ENCODE results near the gene BCL2L14. TPM values are rescaled to one million over a fixed set of nuclear protein-coding genes. Genes with fewer than 3 reads are reported as not detected.

Gene BCL2L14, protein sequence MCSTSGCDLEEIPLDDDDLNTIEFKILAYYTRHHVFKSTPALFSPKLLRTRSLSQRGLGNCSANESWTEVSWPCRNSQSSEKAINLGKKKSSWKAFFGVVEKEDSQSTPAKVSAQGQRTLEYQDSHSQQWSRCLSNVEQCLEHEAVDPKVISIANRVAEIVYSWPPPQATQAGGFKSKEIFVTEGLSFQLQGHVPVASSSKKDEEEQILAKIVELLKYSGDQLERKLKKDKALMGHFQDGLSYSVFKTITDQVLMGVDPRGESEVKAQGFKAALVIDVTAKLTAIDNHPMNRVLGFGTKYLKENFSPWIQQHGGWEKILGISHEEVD
- total RNA-seq: not detected

DNA sequence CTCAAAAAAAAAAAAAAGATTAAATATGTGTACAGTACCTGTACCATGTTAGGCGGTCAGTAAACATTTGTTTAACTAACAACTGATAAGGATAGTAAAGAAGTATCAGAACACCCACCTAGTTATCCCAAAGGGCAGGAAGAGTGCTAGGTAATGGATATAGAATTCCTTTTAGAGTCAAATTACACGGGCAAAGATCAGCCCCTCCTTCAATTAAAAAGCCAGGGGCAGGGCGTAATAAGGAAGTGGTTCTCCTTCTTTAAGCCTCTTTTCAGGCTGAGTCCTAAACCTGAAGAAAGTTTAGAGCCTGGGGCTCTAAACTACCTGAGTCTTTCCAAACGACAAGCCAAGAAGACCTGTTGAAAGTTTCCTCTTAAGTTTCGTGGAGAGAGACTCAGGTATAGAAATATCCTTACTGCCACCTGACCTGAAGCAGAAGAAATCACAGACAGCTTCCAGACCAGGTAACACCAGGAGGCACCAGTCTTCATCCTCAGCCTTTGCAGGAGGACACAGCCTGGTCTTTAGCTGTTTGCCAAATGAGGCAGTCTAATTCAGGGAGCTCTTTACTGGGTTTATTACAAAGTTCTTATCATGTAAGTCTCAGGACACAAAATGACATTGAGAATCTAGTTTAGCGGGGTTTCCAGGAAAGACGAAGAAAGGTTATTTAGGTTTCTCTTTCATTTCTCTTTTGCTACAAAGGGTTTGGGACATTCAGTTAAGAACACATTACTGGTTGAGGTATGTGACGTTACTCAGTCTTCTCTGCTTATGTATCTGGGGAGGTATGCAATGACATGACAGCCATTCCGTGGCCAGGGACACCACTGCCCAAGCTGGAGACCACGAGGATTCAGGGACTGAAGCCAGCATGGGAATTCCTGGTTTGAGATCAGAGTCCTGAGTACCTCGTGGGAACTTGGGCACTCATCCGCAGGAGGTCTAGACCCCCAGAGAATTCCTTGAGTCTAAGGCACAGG, at the start of gene BCL2L14:
BCL2L14 (plus strand) TSS at position 266 of the 983 bp plus-strand sequence. CDS start 8,367 bp downstream, outside the sequence.
- no peak for DNase-seq (ENCODE audit: low spot score)
- peak; percentile 66 for ATAC-seq

DNA sequence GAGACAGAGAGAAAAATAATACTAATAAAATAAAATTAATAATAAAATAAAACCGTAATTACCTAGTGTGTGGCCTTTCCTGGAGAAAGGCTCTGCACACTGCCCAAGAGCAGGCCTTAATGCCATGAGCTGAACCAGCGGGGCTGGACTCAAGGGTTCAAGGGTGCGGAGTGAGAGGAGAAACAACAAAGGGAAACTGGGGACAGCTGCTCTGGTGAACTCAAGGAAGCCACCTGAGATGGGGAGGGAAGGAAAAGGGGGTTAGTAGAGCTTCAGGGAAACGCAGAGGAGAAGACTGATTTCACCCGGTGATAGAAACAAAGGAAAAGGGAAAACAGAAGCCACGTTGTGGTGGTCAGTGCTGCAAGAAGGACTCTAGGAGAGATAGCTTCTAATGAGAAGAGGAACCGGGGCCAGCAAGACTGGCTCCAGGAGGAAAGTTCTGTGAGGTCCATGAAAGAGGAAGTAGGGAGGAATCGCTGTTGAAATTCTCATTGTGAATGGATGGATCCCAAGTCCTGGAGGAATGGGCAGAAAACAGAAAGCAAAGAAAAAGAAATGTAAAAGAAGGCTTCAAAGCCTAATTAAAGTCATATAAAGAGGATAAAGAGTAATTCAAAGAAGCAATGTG, 48.3 kb upstream of the BCL2L14 start:
- DNase-seq (ENCODE audit: low spot score) (no peak), ATAC-seq (no peak)

DNA sequence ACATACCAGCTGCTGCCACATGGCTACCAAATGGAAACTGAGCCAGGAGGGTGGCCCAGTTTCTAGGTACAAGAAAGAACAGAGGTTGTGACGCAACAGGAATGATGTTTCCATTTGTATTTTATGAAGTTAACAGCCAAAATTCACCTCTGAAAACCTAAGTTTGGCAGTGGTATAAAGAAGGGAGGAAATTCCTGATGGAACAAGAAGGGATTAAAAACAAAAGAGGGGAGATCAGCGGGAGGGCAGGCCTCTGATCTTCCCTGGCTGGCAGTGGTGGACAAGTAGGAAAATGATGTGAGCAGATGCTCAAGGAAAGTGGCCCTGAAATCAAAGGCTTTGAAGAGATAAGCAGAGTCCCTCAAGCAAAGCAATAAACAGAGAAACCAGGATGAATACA, 47.3 kb upstream of the BCL2L14 start:
- DNase-seq (ENCODE audit: low spot score) (no peak), ATAC-seq (no peak)

DNA sequence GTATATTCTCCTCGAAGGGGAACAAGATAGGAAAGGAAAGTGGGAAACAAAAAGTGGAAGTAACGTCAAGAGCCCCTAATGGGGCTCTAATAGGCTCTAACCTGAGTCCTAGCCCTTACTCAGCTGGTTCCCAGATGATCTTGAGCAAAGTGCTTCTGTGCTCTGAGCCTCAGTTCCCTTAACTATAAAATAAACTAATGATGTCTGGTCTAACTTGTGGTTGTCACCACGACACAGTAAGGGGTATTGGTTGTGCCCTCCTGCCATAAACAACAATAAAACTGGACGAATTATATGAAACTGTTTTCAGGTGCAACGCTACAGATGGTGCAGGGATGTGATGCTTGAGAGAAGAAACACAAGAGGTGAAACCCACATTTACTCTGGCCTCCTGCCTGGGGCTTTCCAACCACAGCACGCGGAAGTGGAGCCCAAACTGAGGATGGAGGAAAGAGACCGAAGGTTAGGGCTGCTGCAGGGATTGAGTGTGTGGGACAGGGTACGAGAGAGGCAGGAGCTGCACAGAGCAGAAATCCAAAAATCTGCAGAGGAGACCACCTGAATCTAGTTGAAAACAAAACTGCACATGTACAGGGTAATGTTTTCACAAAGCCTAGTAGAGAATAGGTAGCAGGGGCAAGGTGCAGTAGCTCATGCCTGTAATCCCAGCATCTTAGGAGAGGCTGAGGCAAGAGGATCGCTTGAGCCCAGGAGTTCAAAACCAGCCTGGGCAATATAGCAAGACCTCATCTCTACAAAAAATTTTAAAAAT, 45.6 kb upstream of the BCL2L14 start:
- ATAC-seq (no peak), DNase-seq (ENCODE audit: low spot score) (no peak)

DNA sequence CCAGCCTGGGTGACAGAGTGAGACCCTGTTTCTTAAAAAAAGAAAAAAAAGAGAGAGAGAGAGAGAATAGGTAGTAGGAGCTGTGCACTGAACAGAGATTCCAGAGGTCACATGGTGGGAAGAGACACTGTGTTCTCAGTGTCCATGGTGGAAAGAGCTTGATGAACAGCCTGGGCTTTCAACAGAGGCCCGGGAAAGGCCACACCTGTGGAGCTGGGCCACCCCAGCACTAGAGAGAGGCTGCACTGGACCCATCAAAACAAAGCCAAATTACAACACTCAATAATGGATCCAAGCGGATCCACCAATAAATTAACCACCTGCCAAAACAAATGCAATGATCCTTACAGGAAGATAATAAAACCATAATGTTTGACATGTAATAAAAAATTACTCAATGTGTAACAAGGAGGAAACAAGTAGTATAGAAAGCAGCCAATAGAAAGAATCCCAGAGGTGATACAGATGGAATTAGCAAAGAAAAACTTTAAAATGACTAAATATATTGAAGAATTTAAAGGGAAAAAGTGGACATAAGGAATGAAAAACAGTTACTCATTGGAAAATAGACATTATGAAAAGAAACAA, 44.8 kb upstream of the BCL2L14 start:
- ATAC-seq: no peak
- no peak for DNase-seq (ENCODE audit: low spot score)

DNA sequence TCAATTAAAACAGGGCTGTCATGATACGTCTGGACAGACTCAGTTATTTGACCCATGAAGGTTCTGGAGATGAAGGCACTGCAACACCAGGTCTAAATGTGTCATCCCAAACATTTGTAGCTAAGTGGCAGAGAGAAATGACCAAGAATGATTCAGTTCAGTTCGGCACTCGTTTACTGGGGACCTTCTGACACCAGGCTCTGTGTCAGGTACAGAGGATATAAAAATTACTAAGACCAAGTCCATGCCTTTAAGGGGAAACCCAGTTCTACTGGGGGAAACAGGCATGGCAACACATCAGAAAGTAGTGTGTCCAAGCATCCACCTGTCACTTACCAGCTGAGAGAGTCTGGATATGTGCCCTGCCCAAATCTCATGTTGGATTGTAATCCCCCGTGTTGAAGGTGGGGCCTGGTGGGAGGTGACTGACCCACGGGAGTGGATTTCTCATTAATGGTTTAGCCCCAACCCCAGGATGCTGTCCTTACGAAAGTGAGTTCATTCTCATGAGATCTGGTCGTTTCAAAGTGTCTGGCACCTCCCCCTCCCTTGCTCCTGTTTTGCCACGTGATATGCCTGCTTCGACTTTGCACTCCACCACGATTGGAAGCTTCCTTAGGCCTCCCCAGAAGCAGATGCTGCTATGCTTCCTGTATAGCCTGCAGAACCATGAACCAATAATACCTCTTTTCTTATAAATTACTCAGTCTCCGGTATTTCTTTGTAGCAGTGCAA, 41.9 kb upstream of the BCL2L14 start:
- DNase-seq (ENCODE audit: low spot score) (no peak), ATAC-seq (no peak)

DNA sequence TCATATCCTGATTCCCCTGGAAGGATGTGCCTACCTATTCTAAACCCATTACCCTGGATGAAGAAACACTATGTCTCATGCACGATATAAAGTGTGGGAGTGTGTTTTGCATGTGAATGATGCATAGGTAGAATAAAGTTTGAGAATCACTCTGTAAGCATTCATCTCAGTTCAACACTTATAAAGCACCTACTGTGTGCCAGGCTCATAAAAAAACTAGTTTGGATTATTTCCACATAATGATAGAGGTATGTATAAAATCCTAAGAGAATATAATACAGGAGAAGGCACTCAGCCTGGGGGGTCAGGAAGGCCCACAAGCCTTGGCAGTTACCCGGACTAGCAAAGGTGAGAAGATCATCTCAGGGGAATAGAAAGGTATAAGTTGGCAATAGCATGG, 41.1 kb upstream of the BCL2L14 start:
- DNase-seq (ENCODE audit: low spot score): no peak
- no peak for ATAC-seq

DNA sequence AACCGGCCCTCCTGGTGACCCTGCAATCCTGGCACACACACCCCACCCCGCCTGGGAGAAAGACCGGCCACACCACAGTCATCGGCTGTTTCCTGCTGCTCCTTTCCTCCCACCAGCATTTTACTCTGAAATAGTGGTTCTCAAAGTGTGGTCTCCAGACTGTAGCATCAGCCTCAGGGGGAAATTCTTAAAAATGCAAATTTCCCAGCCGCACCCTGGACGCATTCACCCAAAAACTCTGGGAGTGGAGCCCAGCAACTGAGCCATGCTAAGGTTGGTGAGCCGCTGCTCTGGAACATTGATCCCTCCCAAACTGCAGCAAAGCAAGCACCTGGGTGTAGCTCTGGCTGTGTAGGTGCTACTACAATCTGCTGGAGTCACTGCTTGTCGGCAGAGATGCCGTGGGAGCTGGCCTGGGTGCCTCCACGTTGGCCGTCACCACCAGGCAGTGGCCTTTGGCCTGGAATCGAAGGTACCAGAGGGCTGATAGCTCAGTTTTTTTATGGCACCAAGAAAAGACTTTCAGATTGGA, 38.4 kb upstream of the BCL2L14 start:
- DNase-seq (ENCODE audit: low spot score) (peak; percentile 56), ATAC-seq (peak; percentile 75)

DNA sequence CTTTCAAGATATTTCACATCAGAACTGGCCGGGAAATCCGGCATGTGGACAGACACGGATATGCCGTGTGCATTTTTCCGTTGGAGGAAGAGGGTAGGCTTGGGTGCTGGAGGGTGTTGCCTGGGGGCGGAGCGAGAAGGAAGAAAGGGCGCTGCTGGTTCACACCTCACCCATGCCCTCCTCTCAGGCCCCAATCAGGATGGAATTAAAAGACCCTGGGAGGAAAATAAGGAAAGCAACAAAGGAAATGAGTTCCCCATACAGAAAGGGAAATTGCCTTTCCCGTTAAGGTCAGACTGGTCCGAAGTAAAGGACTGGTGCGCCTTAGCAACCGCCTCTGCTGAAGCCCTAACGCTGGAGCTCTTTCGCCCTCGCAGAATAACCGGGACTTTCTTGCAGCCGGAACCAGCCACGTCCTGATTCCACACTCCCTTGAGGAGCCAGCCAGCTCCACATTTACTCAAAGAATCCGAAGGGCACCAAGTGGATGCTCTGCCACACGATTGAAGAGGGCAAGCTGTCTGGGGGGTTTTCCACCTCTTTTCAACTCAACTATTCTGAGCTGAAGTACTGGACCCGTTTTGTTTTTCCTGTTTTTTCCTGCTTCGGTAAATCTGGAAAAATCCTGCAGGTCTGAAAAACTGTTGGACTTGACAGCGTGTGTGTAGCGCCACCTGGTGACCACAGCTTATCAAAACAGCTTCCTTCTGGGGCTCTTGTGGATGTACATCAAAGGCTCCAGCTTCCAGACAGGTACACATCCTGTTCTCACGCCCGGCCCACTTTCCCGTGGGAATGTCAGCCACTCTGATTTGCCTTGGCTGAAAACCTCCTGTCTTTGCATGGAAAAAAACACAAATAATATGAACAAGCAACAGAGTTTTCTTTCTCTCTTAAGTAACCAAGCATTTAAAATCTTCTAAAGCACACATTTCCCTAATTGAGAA, 37.6 kb upstream of the BCL2L14 start:
- DNase-seq (ENCODE audit: low spot score) (peak; percentile 75), ATAC-seq (peak; percentile 93)

DNA sequence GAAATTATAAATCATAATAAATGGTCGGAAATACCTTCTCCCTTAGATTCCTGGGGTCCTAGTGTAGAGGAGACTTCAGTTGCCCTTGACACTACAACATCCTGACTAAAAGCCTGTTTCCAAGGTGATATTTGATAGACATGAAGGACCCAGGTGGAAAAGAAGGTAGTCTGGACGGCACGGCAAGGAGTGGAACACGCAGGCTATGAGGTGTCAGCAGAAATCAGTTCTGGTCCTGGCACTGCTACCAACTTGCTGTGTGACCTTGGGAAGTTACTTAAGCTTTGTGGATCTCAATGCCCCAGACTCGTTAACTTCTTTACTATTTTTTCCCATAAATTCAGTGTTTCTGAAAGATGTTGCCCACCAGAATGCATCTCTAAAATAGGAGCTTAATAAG, 36.9 kb upstream of the BCL2L14 start:
- DNase-seq (ENCODE audit: low spot score) (no peak), ATAC-seq (no peak)

DNA sequence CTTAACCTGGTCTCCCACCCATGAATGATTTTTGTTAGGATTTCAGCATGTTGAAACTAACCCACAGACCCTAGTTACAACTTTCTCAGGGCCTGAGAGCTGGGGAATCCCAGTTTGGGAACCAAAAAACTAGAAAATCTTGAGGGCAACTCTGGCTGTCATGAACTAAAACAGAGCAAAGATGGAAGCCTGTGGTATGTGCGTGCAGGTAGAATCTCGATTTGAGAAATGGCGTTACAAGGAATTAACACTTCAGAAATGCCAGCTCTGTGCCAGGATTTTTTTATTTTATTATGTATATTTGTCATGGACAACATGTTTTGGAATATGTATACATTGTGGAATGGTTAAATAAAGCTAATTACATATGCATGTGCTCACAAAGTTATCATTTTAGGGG, 36.4 kb upstream of the BCL2L14 start:
- DNase-seq (ENCODE audit: low spot score) (no peak), ATAC-seq (no peak)

DNA sequence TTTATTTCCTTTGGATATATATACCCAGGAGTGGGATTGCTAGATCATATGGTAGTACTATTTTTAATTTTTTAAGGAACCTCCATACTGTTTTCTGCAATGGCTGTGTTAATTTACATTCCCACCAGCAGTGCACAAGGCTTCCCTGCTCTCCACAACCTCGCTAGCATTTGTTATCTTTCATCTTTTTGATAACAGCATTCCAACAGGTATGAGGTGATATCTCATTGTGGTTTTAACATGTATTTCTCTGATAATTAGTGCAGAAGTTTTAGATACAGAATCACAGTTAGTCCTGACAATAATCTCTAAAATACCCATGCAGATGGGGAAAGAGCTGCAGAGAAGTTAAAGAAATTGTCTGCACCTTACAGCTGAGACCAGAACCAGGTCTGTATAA, 35.5 kb upstream of the BCL2L14 start:
- ATAC-seq (no peak), DNase-seq (ENCODE audit: low spot score) (no peak)

DNA sequence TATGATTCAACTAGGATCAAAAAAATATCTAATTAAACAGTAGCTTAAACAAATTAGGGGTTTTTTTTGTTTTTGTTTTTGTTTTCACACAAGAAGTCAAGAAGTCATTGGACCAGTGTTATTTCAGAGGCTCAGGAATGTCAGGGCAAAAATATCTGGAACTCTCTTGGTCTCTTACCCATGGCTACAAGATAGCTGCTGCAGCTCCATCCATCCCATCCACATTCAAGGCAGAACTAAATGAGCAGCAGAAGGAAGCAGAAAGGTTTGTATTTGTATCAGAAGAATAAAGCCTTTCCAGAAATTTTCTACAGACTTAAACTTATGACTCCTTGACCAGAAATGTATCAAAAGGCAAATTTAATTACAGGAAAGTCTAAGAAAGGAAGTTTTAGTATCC, 33.8 kb upstream of the BCL2L14 start:
- ATAC-seq (no peak), DNase-seq (ENCODE audit: low spot score) (no peak)

DNA sequence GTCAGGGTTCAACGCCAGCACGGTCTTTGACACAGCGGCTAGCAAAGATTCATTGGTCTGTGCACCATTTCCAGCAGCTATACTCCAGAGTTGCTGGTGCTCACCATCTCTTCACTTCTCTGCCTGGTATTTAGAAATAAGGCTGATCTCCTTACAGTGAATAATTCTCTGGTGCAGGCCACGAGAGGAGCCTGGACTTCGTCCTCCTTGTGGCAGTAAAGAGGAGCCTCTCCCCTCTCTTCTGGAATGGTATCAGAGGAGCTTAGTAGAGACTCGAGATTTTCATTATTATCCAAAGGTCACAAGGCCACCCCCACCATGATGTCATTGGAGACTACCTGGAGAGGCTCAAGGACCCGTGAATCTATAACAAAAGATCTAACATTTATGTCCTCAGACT, 30.8 kb upstream of the BCL2L14 start:
- DNase-seq (ENCODE audit: low spot score): no peak

DNA sequence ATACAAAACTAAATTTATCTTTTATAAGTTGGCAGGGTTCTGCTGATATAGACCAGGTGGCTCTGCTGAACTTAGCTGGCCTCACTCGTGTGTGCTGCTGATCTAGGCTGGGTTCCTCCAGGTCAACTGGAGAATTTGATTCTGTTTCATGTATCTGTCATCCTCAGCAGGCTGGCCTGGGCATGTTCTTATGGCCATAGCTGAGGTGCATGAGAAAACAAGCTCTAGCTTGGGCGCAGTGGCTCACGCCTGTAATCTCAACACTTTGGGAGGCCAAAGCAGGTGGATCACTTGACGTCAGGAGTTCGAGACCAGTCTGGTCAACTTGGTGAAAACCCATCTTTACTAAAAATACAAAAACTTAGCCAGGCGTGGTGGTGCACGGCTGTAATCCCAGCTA, 24.3 kb upstream of the BCL2L14 start:
- DNase-seq (ENCODE audit: low spot score) (no peak), ATAC-seq (no peak)

More for the DNA sequence above, 30.8 kb upstream of the BCL2L14 start:
- no peak for ATAC-seq

DNA sequence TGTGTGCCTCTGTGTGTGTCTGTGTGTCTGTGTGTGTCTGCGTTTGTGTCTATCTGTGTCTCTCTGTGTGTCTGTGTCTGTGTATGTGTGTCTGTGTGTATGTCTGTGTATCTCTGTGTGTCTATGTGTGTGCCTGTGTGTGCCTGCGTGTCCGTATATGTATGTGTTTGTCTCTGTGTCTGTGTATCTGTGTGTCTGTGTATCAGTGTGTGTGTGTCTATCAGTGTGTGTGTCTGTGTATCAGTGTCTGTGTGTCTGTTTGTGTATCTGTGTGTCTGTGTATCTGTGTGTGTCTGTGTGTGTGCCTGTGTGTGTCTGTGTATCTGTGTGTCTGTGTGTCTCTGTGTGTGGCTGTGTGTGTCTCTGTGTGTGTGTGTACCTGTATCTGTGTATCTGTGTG, 23.1 kb upstream of the BCL2L14 start:
- DNase-seq (ENCODE audit: low spot score) (no peak), ATAC-seq (no peak)

DNA sequence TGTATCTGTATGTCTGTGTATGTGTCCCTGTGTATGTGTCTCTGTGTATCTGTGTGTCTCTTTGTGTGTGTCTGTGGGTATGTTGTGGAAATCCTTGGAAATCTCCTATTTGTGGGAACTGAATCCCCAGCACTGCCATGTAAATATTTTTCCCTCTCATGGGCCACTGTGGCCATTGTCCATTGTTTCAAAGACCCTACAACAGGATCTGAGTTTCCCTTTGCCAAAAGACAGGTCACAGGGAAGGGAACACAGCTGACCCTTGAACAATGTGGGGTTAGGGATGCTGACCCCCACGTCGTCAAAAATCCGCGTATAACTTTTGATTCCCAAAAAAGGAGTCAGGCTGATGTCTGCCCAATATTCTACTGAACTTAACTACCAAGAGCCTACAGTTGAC, 22.5 kb upstream of the BCL2L14 start:
- ATAC-seq: no peak
- DNase-seq (ENCODE audit: low spot score): no peak

DNA sequence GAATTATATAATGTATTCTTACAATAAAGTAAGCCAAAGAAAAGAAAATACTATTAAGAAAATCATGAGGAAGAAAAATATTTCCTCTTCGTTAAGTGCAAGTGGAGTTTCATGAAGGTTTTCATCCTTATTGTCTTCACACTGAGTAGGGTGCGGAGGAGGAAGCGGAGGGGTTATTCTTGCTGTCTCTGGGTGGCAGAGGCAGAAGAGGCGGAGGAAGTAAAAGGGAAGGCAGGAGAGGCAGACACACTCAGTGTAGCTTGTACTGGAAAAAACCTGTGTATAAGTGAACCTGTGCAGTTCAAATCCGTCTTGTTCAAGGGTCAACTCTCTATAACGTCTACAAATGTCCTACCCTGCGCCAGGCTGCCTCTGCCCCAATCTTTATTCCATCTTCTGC, 22.0 kb upstream of the BCL2L14 start:
- DNase-seq (ENCODE audit: low spot score) (no peak), ATAC-seq (no peak)
